ENCODE data around the gene SUMO3.

GRCh38 chr21:44805226-44805625, 12.6 kb downstream of the SUMO3 start:
- TF ChIP-seq CTCF (conservative IDR thresholded peaks at IDR 0.05 in 1 of 2, IDR thresholded peaks at IDR 0.05 in 1 of 2; ENCODE audit: extremely low read depth in 1 of 2, insufficient read depth in 1 of 2, low read depth in 1 of 2, low read length in 2 of 2) (no peak), EZH2 (IDR thresholded peaks at IDR 0.05; ENCODE audit: borderline replicate concordance, low read length) (no peak)

Measured in mammary epithelial cell (primary cell).